ENCODE measurements around the gene DGKD.

The DGKD gene

DNA sequence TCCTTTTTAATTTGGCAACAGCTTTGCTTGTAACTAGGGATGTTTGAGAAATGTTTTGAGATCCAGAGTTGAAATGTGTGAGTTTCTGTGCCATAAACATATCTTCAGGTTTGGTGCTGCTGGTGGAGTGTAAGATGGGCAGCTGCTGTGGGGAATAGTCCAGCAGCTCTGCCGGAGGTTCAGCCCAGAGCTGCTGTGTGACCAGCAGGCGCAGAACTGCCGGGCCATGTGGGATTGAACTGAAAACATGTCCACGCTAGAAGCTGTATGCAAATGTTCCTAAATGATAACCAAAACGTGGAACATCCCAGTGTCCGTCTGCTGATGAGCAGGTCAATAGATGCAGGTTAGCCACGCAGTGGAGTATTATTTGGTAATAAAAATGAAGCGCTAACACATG is 99.6 kb downstream of the DGKD start:
- H3K4me3 ChIP-seq (ENCODE audit: low read depth, low read length): no peak overlapping the region

DNA sequence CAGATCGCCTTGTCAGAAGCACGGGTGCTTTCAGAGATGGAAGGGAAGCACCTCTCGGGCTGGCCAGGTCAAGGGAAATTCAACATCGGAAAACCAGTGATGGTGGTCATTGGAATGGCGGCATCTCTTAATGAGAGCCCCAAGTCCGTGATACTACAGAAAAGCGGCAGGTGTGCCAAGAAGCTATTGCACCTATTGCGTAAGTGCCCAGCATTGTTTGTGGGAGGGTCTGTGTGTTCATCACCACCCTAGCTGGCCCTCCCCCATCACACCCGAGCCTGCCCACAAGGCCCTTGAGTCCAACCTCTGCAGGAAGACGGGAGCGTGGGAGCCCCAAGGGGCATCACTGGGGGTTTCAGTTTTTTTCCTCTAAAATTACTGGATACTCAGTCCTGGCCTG is 100.7 kb downstream of the DGKD start:
- no peak overlapping the region for H3K4me3 ChIP-seq (ENCODE audit: low read depth, low read length)

DNA sequence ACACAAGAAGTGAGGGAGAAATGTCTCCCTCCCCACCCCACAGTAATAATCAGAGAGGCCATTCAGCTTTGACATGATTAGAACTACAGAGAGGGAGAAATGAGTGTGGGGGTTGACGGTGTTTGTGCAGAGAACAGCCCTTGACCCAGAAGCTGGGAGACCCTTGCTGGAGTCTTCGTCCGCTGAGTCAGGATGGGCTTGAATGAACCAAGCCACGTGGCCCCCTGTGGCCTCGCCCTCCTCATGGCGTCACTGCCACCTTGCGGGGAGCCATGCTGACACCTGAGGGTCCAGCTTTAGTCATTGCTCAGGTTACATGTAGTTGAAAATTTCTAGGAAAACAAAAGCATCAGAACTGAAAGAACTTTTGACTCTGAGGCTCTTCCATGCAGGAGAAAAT is 101.2 kb downstream of the DGKD start:
- no peak overlapping the region for H3K4me3 ChIP-seq (ENCODE audit: low read depth, low read length)

DNA sequence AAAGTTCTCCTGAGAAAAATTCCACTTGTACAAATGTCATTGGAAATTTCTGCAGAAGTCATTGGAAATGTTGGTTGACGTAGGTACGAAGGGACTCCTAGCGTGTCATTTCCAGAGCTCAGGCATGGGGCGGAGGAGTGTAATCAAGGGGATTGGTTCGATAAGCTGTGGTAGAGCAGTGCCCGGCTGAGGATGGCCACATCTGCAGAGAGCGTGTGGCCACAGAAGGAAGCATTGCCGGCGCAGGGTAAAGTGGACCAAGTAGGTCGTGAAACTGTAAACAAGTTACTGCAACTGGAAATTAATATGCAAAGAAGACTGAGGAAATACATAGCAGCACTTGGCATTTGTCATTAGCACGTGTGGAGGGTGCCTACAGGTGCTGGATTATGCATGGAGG is 101.8 kb downstream of the DGKD start:
- no peak overlapping the region for H3K4me3 ChIP-seq (ENCODE audit: low read depth, low read length)

DNA sequence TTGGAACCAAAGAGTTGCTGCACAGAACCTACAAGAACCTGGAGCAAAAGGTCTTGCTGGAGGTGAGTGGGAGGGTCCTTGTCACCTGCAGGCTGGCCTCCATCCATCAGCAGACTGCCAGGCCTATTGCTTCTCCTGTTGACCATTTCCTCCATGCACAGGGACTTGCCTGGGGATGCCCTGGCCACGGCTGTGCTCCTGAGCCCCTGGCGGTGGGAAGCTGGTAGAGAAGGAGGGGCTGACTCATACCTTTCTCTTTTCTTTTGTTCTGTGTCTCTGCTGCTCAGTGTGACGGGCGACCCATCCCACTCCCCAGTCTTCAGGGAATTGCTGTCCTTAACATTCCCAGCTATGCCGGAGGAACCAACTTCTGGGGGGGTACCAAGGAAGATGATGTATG is 102.6 kb downstream of the DGKD start:
- no peak overlapping the region for H3K4me3 ChIP-seq (ENCODE audit: low read depth, low read length)

DNA sequence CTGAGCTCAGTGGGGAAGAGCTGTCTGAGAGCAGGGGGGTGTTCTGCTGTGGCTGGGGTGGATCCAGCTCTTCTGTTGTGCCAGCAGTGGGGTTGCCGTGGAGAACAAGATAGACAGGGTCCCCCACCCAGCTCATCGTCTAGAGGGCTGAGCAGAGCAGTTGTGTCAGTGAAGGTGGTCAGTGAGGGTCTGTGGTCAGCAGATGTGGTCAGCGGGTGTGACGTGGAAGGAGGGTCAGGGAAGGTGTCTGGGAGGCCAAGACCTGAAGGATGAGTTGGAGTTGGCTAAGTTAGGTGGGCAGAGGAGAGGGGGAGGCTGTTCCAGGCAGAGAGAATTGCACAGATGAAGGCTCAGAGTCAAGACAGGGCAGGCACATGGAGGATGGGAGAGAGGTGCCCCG is 103.1 kb downstream of the DGKD start:
- H3K4me3 ChIP-seq (ENCODE audit: low read depth, low read length): no peak overlapping the region

DNA sequence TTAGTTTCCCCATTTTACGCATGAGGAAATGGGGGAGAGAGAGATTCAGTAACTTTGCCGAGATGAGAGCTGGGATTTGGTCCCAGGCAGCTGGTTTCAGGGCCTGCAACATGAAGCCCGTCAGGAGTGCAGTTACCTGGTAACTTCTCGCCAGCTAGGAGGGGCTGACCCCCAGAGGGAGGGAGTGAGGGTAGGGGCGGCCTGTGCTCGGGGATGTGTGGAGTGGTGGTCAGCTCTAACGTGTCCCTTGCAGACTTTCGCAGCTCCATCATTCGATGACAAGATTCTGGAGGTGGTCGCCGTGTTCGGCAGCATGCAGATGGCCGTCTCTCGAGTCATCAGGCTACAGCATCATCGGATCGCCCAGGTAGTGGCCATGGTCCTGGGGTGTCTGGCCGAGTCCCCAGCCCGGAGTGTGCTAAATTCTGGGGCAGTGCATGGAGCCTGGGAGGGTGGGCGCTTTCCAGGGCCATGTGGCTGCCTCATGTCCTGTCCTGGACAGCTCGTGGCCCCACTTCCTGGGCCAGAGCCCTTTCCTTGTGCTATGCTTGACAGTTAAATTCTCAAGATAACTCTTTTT is 103.8 kb downstream of the DGKD start:
- H3K4me3 ChIP-seq (ENCODE audit: low read depth, low read length): no peak overlapping the region

DNA sequence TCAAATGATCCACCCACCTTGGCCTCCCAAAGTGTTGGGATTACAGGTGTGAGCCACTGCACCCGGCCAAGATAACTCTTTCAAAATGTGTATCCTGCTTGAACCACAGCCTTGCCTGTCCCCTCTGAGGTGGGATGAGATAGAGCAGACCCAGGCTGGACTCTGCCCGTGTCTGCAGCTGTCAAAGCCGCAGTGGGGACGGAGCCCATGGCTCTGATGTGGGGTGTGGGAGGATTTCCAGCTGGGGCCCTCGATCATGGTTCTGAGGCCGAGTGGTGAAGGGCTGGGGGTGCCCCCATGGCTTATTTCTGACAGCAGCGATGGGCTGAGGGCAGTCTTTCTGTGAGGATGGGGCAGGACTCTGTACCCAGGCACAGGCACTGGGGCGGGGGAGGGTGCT is 104.5 kb downstream of the DGKD start:
- H3K4me3 ChIP-seq (ENCODE audit: low read depth, low read length): no peak overlapping the region

DNA sequence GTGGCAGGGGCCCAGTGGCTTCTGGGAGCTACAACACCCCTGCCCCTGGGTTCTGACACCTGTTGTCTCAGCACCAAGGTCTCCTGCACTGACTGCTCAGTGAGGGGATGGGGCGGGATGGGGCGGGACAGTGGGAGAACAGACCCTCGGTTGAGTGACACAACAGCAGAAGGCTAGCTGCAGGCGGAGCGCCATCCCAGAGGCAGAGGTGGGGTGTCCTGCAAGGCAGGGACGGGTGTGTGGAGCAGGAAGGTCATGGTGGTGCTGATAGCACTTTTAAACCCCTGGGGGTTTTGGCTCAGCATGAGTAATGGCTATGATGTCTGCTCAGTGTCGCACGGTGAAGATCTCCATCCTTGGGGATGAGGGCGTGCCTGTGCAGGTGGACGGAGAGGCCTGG is 105.1 kb downstream of the DGKD start:
- H3K4me3 ChIP-seq (ENCODE audit: low read depth, low read length): no peak overlapping the region

DNA sequence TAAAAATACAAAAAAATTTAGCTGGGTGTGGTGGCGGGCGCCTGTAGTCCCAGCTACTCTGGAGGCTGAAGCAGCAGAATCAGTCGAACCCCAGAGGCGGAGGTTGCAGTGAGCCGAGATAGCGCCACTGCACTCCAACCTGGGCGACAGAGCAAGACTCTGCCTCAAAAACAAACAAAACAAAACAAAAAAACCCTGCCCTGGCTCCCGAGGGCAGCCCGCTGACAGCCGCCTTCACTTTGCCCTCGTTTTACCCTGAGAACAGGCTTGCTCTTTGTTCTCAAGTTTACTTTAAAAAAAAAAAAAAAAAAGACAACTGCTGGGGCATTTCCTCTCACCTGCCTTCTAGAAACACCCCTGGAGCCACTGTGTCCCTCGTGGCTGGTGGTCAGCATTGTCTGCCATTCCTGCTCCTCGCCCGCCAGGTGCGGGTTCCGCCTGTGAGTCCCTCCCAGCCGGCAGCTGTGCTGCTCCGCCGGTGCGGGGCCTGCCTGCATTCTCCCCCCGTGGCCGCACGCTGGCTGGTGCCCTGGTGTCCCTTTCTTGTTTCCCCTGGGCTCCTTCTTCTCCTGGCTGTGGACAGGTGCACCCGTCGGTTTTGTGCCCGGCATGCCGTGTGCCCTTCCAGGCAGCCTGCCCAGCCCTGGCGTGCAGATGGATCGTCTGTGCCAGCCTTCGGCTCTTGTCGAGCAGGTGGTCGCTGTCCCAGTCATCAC is 106.6 kb downstream of the DGKD start:
- H3K4me3 ChIP-seq (ENCODE audit: low read depth, low read length): no peak overlapping the region

DNA sequence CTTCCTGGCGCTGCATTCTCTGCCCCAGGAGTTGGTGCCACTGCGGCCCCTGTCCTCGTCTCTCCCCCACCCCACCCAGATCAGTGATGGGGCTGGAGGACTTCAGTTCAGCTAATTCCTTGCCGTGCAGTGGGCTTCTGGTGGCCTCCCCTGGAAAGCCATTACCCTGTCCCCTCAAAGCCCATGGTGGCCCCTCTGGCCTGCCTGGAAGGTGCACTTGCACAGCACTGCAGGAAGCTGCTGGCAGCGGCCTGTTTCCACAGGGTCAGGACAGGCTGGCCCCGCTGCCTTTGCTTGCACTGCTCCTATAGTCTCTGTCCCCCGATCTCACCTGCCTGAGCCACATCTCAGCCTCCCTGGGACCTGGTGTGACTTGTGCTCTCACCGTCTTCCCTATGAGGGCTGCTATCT is 107.2 kb downstream of the DGKD start:
- no peak overlapping the region for H3K4me3 ChIP-seq (ENCODE audit: low read depth, low read length)

DNA sequence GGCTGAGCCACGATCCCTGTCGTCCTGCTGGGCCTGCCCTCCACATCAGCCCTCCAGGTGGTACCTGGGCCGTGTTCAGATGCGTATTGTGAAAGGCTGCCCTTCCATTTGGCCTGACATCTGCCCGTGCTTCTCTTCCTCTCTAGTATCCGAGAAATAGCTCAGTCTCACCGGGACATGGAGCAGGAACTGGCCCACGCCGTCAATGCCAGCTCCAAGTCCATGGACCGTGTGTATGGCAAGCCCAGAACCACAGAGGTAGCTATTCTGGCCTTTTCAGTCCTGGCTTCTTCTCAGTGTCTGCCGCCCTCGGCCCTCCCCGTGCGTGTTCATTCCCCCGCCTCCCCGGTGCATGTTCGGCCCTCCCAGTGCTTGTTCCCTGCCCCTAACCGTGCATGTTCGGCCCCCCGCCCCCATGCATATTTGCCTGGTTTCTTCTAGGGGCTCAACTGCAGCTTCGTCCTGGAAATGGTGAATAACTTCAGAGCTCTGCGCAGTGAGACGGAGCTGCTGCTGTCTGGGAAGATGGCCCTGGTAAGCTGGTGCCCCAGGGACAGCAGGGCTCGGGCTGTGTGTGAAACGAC is 108.0 kb downstream of the DGKD start:
- no peak overlapping the region for H3K4me3 ChIP-seq (ENCODE audit: low read depth, low read length)

DNA sequence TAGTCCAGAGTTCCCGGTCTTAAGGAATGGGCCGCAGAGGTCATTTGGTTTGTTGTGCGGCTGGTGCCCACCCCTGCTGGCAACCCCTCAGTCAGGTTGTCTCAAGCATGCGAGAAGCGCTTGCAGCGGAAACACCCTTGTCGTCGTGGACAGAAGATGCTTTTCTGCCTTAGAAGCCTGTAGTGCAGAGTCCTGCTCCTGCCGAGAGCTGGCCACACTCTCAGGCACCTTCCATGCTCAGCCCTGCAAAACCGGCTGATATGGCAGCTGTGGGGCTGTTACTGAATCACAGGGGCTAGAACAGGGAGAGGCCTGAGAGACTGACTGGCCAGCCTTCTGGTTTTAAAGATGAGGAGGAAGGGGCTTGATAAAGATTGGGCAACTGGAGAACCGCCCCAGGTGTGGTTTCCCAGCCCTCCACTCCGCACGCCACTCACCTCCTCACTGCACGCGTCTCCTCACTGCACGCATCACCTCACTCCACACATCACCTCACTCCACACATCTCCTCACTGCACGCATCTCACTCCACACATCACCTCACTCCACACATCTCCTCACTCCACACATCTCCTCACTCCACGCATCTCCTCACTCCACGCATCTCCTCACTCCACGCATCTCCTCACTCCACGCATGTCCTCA is 108.7 kb downstream of the DGKD start:
- no peak overlapping the region for H3K4me3 ChIP-seq (ENCODE audit: low read depth, low read length)

DNA sequence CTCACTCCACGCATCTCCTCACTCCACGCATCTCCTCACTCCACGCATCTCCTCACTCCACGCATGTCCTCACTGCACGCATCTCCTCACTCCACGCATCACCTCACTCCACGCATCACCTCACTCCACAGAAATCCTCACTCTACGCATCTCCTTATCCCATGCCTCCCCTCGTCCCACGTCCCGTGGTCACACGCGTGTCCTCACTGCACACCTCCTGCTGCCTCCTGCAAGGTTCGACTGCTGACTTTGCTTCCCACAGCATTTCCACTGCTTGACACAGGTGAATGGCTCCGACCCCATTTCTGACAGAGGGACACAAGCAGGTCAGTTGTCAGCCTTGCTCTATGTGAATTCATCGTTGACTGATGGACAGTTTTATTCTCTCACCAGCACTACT is 109.3 kb downstream of the DGKD start:
- H3K4me3 ChIP-seq (ENCODE audit: low read depth, low read length): no peak overlapping the region

DNA sequence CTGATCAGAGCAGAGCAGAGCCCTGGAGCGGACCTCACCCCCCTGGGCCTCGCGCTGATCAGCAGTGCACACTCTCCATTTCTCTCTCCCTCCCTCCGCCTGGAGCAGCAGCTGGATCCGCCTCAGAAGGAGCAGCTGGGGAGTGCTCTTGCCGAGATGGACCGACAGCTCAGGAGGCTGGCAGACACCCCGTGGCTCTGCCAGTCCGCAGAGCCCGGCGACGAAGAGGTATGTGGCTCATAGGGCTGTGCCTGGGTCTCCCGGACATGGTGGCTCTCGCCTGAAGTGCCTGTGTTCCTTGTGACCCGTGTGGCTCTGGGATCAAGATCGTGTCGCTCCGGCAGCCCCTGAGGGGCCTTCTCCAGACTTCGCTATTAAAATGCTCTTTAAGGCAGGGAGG is 109.8 kb downstream of the DGKD start:
- H3K4me3 ChIP-seq (ENCODE audit: low read depth, low read length): no peak overlapping the region

DNA sequence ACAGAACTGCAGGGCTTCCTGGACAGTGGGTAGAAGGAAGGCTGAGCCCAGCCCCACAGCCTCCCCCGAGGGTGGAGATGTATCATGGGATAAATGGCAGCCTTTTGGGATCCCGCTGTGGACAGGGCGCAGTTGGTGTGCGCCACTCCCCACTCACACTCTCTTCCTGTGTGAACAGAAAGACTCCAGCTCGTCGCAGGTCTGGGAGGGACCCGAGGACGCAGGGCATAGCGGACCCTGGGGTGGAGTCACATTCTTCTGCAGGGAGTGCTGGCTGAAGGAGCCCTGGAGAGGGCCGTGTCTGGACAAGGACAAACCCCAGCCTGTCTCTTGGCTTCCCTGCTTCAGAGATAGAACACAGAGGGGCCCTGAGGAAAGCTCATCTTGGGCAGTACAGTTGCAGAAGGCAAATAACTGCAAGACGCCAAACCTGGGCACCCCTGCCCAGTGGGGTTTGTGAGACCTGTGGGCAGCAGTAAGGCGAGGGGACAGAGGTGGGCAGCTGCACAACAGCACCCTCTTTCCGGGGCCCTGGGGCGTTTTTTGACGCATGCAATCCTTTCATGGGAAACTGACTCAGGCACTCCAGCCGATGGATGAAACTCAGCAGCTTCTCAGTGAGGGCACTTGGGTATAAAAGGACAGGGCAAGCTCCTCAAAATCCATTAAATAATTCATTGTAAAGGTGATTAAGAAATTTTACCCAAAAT is 110.4 kb downstream of the DGKD start:
- H3K4me3 ChIP-seq (ENCODE audit: low read depth, low read length): no peak overlapping the region

DNA sequence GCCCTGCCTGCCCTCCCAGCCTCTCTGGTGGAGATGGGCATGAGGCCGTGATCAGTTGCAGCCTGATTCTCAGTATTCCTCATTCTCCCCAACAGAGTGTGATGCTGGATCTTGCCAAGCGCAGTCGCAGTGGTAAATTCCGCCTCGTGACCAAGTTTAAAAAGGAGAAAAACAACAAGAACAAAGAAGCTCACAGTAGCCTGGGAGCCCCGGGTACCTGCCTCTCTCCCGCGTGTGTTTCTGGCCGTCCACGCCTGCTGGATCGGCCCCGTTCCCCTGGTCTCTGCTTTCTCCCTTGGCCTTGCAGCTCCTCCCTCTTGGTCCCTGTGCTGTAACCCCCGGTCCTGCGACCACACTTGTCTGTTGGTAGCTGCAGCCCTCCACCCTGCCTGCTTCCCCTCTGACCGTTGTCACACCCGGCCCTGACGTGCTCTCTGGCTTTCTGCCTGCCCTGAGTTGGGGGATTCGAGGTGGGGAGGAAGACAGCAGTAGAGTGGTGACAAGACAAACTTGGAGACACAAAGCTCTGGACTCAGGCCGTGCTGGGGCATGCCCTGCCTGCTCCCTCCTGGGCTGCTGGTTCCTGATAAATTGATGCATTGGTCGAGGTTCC is 112.8 kb downstream of the DGKD start:
- H3K4me3 ChIP-seq (ENCODE audit: low read depth, low read length): no peak overlapping the region

DNA sequence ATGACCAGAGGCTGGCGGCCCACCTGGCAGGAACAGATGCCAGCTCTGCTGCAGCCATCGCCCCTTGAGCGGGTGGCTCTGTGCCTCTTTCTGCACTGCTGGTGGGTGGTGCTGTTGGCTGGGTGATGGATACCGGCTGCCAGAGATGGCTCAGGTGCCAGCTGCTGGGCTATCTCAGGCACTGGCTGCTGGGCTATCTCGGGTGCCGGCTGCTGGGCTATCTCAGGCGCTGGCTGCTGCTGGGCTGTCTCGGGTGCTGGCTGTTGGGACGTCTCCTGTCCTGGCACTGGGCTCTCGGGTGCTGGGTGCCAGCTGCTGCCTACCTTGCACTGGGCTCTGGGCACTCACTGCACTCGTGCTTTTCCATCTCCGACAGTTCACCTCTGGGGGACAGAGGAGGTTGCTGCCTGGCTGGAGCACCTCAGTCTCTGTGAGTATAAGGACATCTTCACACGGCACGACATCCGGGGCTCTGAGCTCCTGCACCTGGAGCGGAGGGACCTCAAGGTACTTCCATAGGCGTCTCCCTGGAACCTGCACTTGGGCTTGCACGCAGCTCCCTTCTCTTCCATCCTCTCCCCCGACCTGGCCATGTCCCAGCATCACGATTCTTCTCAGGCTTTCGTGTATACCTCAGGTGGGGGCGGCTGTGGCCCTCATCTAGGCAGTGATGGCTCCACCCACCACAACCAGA is 113.9 kb downstream of the DGKD start:
- H3K4me3 ChIP-seq (ENCODE audit: low read depth, low read length): no peak overlapping the region

DNA sequence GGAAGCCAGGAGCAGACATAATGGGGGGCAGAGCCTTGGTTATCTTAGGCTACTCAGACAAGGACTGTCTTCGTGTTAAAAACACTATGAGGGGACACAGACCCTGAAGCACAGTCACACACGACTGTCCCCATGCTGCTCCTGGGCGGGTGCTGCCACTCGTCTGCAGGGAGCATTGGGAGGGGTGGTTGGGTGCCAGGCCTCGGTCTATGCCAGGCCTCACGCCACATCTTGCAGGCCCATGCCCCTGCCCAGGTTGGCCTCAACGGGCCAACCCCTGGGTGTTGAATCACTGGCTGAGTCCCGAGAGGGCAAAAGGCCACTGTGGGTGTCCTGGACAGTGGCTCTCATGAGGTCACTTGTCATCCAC is 114.4 kb downstream of the DGKD start:
- no peak overlapping the region for H3K4me3 ChIP-seq (ENCODE audit: low read depth, low read length)

DNA sequence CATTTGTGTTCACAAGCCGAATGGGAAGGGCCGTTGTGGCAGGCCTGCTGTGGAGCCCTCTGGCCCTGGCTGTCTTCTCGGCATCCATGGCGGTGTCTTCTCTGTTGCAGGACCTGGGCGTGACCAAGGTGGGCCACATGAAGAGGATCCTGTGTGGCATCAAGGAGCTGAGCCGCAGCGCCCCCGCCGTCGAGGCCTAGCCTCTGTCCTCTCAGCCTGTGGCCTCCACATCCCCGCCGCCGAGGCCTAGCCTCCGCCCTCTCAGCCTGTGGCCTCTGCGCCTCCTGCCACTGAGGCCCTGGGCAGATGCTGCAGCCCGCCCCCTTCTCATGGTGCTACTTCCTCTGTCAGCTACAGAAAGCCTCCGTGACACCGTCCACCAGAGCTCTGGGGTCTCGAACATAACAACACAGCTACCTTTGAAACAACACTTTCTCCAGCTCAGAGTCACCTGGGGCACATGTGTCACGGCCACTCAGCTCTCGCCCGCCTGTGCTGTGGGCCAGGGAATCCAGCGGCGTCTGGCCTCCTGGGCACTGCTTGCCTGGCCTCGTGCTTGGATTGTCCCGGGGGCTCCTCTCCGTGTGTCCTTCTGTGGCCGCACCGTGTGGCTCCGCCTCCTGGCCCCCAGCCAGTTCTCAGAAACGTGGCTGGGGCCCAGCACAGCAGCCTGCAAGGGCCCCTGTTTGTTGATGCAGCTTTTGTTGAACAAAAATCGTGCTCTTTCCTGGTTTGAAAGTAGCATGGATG is 115.1 kb downstream of the DGKD start:
- no peak overlapping the region for H3K4me3 ChIP-seq (ENCODE audit: low read depth, low read length)
